ENCODE measurements around the gene ECEL1. TPM values are rescaled to one million over a fixed set of nuclear protein-coding genes. Genes with fewer than 3 reads are reported as not detected.
A peak's percentile ranks its signal among the peaks of the same experiment; 100 is the strongest.

The ECEL1 gene
- total and polyA plus RNA-seq, 9 of the 15 experiments (the other 6 are each of a cell fraction or from before 2014, with no cell fraction given), result 0.09 TPM; not detected in 8

DNA sequence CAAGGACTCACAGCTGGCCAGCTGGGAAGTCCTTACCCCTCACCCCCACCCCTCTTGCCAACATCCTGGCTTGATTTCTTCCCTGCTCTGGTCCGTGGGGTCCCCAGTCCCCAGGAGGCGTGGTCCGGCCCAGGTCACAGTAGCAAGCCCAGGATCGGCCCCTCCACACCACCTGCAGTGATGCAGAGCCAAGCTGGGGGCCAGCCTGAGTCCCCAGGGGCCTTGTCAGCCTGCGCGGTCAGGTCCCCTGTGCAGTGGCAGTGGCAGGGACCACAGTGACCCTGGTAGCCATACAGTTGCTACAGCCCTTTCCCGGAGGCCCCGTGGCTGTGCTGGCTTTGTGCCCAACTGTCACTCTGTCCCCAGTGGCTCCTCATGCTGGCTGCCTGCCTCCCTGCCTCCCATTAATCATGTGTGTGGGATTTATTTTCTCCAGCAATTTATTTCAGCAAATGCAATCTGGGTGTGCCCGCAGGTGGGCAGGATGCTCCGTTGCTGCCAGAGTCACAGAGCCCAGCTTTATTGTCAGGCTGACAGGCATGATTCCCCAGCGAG is 23.8 kb upstream of the ECEL1 start:
- Histone ChIP-seq H4K20me1 (replicated peaks; ENCODE audit: control insufficient read depth, insufficient read depth, low read length) (no peaks in the 10 kb centered on the region), H3K27ac (ENCODE audit: extremely low read depth, low read depth, low read length) (no peak overlapping the region), H3K4me3 (no peak overlapping the region), H3K79me2 (ENCODE audit: control insufficient read depth, insufficient read depth, low read length) (no peaks in the 10 kb centered on the region), H3K36me3 (ENCODE audit: control insufficient read depth, insufficient read depth, low read length) (no peaks in the 10 kb centered on the region), H3K4me2 (ENCODE audit: insufficient read depth, low read length) (no peak overlapping the region), H3K9me1 (ENCODE audit: control insufficient read depth, insufficient read depth, low read length) (no peaks in the 10 kb centered on the region), H3K9ac (ENCODE audit: insufficient read depth in 1 of 2, low read depth in 2 of 2, low read length in 2 of 2) (no peak overlapping the region), H3K9me3 (replicated peaks; ENCODE audit: control insufficient read depth, insufficient read depth, low read depth, low read length) (no peaks in the 10 kb centered on the region), H2AFZ (ENCODE audit: low read depth, low read length) (no peak overlapping the region), H3K4me1 (replicated peaks in 1 of 2; ENCODE audit: control insufficient read depth in 2 of 2, insufficient read depth in 2 of 2, low read length in 2 of 2) (no peaks in the 10 kb centered on the region), H3K27me3 (ENCODE audit: control insufficient read depth in 2 of 2, insufficient read depth in 2 of 2, low read length in 2 of 2) (peaks cover 0 to 52% of the 10 kb centered on the region in 2 experiments; a peak in 2 of 5 replicates)
- intact Hi-C loops (cut with micrococcal nuclease) (no loop called here), in situ Hi-C loops (cut with MboI) (loop anchor here (10.0 kb wide), 1 partner anchor 607 kb away; no protein-coding TSS in a partner anchor)
- WGBS (ENCODE audit: insufficient coverage, low coverage, missing lambda C conversion rate), result 1% methylated on average over 7 of the region's 11 CpGs
- ChIA-PET CTCF (ENCODE audit: low intra/inter-chr PET ratio) (no interaction called here), POLR2A (no interaction called here)
- BruUV-seq (replicated peaks), result no TSS peak
- ATAC-seq, result no peak
- no peak for DNase-seq (ENCODE audit: extremely low read depth in 1 of 4, low spot score in 3 of 4)
- no peak for FAIRE-seq
- TF ChIP-seq, protein P1, sequence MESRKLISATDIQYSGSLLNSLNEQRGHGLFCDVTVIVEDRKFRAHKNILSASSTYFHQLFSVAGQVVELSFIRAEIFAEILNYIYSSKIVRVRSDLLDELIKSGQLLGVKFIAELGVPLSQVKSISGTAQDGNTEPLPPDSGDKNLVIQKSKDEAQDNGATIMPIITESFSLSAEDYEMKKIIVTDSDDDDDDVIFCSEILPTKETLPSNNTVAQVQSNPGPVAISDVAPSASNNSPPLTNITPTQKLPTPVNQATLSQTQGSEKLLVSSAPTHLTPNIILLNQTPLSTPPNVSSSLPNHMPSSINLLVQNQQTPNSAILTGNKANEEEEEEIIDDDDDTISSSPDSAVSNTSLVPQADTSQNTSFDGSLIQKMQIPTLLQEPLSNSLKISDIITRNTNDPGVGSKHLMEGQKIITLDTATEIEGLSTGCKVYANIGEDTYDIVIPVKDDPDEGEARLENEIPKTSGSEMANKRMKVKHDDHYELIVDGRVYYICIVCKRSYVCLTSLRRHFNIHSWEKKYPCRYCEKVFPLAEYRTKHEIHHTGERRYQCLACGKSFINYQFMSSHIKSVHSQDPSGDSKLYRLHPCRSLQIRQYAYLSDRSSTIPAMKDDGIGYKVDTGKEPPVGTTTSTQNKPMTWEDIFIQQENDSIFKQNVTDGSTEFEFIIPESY (CRISPR knock-in tag; IDR thresholded peaks at IDR 0.05), result no peak
- TF ChIP-seq MEIS2 (IDR thresholded peaks at IDR 0.05; ENCODE audit: partially characterized antibody) (peak; percentile 61), GABPB2 (CRISPR knock-in tag; conservative IDR thresholded peaks at IDR 0.05) (no peak), NCOR1 (IDR thresholded peaks at IDR 0.05) (no peak), NFIC (IDR thresholded peaks at IDR 0.05) (peak; percentile 60), ZC3H4 (CRISPR knock-in tag; IDR thresholded peaks at IDR 0.05; ENCODE audit: borderline replicate concordance) (no peak), RHOXF2B (CRISPR knock-in tag; conservative IDR thresholded peaks at IDR 0.05) (no peak), PYGO2 (tag; IDR thresholded peaks at IDR 0.05) (no peak), RB1 (IDR thresholded peaks at IDR 0.05; ENCODE audit: low read depth) (no peak), BRF1 (IDR thresholded peaks at IDR 0.05; ENCODE audit: borderline replicate concordance, extremely low read depth, insufficient read length) (no peak), NR2F6 (CRISPR knock-in tag; IDR thresholded peaks at IDR 0.05) (no peak), CHCHD3 (CRISPR knock-in tag; IDR thresholded peaks at IDR 0.05) (no peak)
- TF ChIP-seq, protein P2, sequence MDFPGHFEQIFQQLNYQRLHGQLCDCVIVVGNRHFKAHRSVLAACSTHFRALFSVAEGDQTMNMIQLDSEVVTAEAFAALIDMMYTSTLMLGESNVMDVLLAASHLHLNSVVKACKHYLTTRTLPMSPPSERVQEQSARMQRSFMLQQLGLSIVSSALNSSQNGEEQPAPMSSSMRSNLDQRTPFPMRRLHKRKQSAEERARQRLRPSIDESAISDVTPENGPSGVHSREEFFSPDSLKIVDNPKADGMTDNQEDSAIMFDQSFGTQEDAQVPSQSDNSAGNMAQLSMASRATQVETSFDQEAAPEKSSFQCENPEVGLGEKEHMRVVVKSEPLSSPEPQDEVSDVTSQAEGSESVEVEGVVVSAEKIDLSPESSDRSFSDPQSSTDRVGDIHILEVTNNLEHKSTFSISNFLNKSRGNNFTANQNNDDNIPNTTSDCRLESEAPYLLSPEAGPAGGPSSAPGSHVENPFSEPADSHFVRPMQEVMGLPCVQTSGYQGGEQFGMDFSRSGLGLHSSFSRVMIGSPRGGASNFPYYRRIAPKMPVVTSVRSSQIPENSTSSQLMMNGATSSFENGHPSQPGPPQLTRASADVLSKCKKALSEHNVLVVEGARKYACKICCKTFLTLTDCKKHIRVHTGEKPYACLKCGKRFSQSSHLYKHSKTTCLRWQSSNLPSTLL (IDR thresholded peaks at IDR 0.05), result no peak
- TF ChIP-seq, protein P3, sequence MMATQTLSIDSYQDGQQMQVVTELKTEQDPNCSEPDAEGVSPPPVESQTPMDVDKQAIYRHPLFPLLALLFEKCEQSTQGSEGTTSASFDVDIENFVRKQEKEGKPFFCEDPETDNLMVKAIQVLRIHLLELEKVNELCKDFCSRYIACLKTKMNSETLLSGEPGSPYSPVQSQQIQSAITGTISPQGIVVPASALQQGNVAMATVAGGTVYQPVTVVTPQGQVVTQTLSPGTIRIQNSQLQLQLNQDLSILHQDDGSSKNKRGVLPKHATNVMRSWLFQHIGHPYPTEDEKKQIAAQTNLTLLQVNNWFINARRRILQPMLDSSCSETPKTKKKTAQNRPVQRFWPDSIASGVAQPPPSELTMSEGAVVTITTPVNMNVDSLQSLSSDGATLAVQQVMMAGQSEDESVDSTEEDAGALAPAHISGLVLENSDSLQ (IDR thresholded peaks at IDR 0.05), result peak; percentile 52
- TF ChIP-seq, protein P4, sequence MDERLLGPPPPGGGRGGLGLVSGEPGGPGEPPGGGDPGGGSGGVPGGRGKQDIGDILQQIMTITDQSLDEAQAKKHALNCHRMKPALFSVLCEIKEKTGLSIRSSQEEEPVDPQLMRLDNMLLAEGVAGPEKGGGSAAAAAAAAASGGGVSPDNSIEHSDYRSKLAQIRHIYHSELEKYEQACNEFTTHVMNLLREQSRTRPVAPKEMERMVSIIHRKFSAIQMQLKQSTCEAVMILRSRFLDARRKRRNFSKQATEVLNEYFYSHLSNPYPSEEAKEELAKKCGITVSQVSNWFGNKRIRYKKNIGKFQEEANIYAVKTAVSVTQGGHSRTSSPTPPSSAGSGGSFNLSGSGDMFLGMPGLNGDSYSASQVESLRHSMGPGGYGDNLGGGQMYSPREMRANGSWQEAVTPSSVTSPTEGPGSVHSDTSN (CRISPR knock-in tag; IDR thresholded peaks at IDR 0.05; ENCODE audit: low read depth), result no peak
- TF ChIP-seq, protein P4 (tag; conservative IDR thresholded peaks at IDR 0.05; ENCODE audit: low read depth), result peak; percentile 42; the same call in 1 of the 2 replicates
